Inflammatory macrophage (primary cell): Measurements from ENCODE around the gene TMEM72.

ENCODE experiments used
- DNase-seq, 2 donors: peaks; one replicate each; pipeline ENCODE4 v3.0.0-alpha.2; 2020 to 2022

Gene TMEM72

GRCh38 chr10:44981172-44982113 is 70.3 kb downstream of the TMEM72 start:
- DNase-seq, result peak; percentile 30 to 56

- no peak for DNase-seq
Measured at GRCh38 chr10:44982114-44982460, 71.0 kb downstream of the TMEM72 start.

GRCh38 chr10:44982496-44982895 is 71.4 kb downstream of the TMEM72 start:
- DNase-seq, result no peak

GRCh38 chr10:44983066-44983894 is 72.1 kb downstream of the TMEM72 start:
- no peak for DNase-seq

- DNase-seq, result no peak
Measured at GRCh38 chr10:44983895-44984278, 72.8 kb downstream of the TMEM72 start.

GRCh38 chr10:44984671-44985101 is 73.5 kb downstream of the TMEM72 start:
- no peak for DNase-seq

GRCh38 chr10:44985175-44985681 is 74.1 kb downstream of the TMEM72 start:
- no peak for DNase-seq

GRCh38 chr10:44986179-44986578 is 75.0 kb downstream of the TMEM72 start:
- DNase-seq, result no peak
